GM10266 (cell line): Measurements from ENCODE around the gene SLC25A29.
"Not testable (repeated sequence)": the region's sequence is repeated elsewhere in the genome, so short reads cannot be mapped to it uniquely, and the experiment has no call there.

Experiments
- DNase-seq: peaks from one replicate; pipeline ENCODE4 v3.0.0; 2012; ENCODE audit errors: extremely low spot score
- TF ChIP-seq, protein P1 (sequence below): IDR thresholded peaks from 2 replicates; pipeline ENCODE4 v1.5.1; 2012; ENCODE audit warnings: mild to moderate bottlenecking, low read depth; ENCODE audit not compliant: control insufficient read depth, insufficient read depth; ENCODE audit errors: missing control alignments

SLC25A29 gene

DNA sequence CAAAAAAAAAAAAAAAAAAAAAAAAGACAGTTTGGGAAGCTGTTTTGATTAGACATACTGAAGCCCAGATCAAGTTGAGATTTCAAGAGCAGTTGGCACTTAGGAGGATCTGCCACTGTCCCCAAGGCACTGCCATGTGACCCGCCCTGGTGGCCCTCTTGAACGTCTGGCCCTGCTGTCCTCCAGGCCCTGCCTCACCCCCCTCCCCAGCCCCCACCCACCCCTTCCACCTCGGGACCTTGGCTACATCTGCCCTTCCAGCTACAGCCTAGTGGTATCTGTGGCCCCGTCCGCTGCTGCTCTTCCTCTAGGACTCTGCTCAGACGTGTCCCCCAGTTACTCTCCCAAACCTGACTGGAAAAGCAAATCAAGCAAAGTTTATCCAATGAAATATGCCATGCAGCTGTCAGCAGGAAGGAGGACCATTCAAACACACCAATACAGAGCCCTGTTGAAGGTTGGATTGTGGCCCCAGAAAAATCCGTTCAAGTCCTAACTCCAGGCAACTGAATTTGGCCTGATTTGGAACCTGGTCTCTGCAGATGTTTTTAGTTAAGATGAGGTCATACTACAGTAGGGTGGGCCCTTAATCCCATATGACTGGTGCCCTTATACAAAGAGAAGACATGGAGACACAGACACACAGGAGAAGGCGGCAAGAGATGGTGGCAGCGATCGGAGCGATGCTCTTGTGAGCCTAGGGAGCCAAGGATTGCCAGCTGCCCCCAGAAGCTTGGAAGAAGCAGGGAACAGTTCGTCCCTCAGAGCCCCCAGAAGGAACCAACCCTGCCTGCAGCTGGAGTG lies 17.7 kb downstream of the SLC25A29 start:
- no peak for DNase-seq
- TF ChIP-seq, protein P1, sequence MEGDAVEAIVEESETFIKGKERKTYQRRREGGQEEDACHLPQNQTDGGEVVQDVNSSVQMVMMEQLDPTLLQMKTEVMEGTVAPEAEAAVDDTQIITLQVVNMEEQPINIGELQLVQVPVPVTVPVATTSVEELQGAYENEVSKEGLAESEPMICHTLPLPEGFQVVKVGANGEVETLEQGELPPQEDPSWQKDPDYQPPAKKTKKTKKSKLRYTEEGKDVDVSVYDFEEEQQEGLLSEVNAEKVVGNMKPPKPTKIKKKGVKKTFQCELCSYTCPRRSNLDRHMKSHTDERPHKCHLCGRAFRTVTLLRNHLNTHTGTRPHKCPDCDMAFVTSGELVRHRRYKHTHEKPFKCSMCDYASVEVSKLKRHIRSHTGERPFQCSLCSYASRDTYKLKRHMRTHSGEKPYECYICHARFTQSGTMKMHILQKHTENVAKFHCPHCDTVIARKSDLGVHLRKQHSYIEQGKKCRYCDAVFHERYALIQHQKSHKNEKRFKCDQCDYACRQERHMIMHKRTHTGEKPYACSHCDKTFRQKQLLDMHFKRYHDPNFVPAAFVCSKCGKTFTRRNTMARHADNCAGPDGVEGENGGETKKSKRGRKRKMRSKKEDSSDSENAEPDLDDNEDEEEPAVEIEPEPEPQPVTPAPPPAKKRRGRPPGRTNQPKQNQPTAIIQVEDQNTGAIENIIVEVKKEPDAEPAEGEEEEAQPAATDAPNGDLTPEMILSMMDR: no peak

DNA sequence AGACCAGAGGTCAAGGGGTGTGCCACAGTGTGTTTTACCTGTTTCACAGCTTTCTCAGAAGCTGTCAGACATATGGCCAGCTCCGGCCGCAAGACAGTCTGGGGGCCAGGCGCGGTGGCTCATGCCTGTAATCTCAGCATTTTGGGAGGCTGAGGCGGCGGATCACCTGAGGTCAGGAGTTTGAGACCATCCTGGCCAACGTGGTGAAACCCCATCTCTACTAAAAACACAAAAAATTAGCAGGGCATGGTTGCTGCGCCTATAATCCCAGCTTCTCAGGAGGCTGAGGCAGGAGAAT lies 18.3 kb downstream of the SLC25A29 start:
- DNase-seq: not testable (repeated sequence)

DNA sequence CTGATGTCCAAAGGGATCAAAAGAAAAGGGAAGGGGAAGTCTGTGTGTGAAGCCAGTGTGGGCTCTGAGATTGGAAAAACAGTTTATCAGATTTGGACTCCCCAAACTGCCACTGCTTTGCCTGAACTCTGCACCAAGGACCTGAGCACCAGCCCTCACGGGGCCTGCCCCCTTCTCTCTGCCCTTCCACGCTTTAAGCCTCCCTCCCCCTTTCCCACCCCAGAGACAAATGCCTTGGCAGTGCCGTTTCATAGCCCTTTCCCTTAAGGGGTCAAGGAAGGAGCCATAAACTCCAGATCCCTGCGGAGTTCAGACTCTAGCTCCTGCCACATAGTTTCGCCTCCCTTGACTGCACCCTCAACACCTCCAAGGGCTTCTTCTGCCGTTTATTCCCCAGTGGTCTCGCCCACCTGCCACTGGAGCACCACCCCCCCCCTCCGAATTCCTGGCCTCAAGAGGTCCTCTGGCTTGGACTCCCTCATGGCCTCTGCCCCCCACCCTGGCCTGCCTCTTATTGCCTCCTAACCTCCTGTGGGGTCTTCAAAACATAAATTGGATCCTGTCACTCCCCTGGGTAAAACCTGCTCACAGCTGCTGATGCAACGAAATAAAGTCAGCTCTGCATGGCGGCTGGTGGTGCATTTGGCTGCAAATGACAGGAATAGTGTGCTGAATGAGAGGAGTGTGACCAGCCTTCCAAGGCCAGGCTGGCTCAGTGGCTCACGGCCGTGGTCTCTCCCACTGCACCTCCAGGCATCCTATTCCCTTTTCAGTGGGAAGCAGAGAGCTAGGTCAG lies 18.8 kb downstream of the SLC25A29 start:
- no peak for DNase-seq
- TF ChIP-seq, protein P1: no peak

GRCh38 chr14:100286484-100287191 lies 19.6 kb downstream of the SLC25A29 start:
- no peak for DNase-seq
- TF ChIP-seq, protein P1: no peak

DNA sequence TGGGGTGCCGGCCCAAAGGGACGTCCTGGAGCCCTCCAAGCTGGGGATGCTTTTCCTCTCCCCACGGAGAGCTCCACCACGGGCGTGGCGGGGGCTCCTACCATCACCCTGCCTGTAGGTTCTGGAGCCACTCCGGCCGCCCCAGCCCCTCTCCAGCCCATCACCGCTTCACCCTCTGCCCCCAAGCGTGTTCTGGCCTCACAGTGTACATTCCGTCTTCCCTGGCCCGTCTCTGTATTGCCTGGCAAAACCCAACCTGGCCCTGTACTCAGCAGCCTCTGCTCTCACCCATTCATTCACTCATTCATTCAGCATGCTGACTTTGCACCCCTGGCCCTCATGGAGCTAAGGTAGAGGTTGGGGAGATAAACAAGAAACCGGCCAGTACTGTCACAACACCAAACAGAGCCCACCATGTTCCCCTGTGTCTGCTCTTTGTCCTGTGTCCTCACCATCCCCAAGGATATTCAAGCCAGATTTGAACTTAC lies 20.3 kb downstream of the SLC25A29 start:
- no peak for DNase-seq
- TF ChIP-seq, protein P1: no peak

DNA sequence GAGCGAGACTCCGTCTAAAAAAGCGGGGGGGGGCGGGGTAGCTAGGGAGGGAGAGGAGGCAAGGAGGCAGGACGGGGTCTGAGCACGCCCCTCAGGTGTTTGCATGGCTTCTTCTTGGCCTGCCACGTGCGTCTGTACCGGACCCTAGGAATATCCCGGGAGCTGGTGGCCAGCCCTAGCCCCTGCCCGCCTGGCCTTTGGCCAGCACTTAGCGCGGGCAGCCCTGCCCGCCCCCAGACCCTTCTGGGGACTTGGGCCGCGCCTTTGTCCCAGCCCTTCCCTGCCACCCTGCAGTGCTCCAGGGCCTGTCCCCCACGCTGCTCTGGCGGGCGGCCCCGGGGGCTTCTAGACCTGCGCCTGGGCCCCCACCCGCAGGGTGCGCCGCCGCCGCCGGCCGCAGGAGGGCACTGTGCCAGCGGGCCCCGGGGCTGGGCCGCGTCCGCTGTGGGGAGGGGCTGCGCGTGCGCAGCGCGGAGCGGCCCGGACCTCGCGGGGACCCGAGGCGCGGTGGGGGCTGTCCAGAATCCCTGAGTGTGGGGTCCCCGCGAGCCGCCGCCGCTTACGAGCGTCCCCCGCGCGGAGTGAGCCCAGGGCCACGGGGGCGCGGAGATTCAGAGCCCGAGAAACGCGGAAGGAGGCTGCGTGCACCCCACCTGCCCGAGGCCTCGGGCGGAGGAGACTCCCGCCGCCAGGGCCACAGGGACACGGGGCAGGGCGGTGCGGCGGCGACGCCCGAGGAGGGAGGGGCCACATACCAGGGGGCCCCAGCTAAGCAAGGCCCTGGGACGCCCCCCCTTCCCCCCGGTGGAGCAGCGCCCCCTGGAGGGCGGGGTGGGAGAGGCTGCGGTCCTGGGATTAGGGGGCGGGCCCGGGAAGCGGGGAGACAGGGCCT lies 21.0 kb downstream of the SLC25A29 start:
- TF ChIP-seq, protein P1: peak; percentile 95
- DNase-seq: peak; percentile 97
